GM12878 (cell line): ENCODE measurements around the gene RHBDF2. TPM values are rescaled to one million over a fixed set of nuclear protein-coding genes. Genes with fewer than 3 reads are reported as not detected.

Experiments
- ATAC-seq: fragments of 200-7000 bp; cut with Tn5 transposase; 3 replicates; pipeline ENCODE4 v1.9.1; 2020; ENCODE audit warnings: mild to moderate bottlenecking, moderate library complexity
- BruUV-seq: library from RNA; stranded (reverse); fragments of 400-500 nt; replicated peaks from 2 replicates; lab custom pipeline; 2021; lab: Mats Ljungman, UMichigan
- CTCF ChIA-PET: fragments of 300-600 bp; sonication (Branson Sonifier 250); formaldehyde crosslinking; extraction: SDS; loops from one replicate; lab custom pipeline; 2021; ENCODE audit warnings: inconsistent platforms; lab: Yijun Ruan, JAX
- POLR2A ChIA-PET: fragments of 350-600 bp; formaldehyde crosslinking; extraction: SDS; loops from one replicate; lab custom pipeline; 2021; ENCODE audit warnings: inconsistent platforms; lab: Charles Lee
- RAD21 ChIA-PET: fragments of 300-600 bp; sonication (Branson Sonifier 250); formaldehyde crosslinking; loops from one replicate; lab custom pipeline; 2023; ENCODE audit warnings: antibody characterized with exemption; ENCODE audit not compliant: unreplicated experiment; lab: Charles Lee
- SMC1A ChIA-PET: fragments of 300-600 bp; sonication (Branson Sonifier 250); formaldehyde crosslinking; loops from one replicate; lab custom pipeline; 2023; ENCODE audit not compliant: unreplicated experiment, uncharacterized antibody; lab: Charles Lee
- DNase-seq: peaks from one replicate; pipeline ENCODE4 v3.0.0-alpha.2; 2011; ENCODE audit warnings: low read depth, low spot score
- FAIRE-seq: peaks from 3 replicates; lab custom pipeline; 2011; peaks lifted over from hg19 to GRCh38; lab: Jason Lieb, UNC
- H2AFZ ChIP-seq: 2 replicates; pipeline ENCODE4 v1.6.0; 2011; ENCODE audit warnings: low read depth, low read length, control low read depth; ENCODE audit not compliant: control insufficient read depth
- H3K27ac ChIP-seq: 2 replicates; pipeline ENCODE4 v1.5.1; 2011; ENCODE audit warnings: control low read depth; ENCODE audit not compliant: control insufficient read depth, insufficient read depth
- H3K27me3 ChIP-seq, 2 experiments: replicated peaks in 1 of 2; 2 replicates each; pipeline versions ENCODE4 v1.6.0 to v1.6.1; 2011; ENCODE audit warnings: low read length in 1 of 2; ENCODE audit not compliant: control insufficient read depth in 2 of 2, insufficient read depth in 2 of 2
- H3K36me3 ChIP-seq, 2 experiments: 2 replicates each; pipeline ENCODE4 v1.5.1; 2011; ENCODE audit warnings: low read length in 1 of 2; ENCODE audit not compliant: control insufficient read depth in 2 of 2, insufficient read depth in 2 of 2
- H3K4me1 ChIP-seq: 2 replicates; pipeline ENCODE4 v1.6.1; 2011; ENCODE audit warnings: mild to moderate bottlenecking, low read length, moderate library complexity, mixed read lengths; ENCODE audit not compliant: control insufficient read depth, insufficient read depth
- H3K4me2 ChIP-seq: 2 replicates; pipeline ENCODE4 v1.6.0; 2011; ENCODE audit warnings: control low read depth; ENCODE audit not compliant: control insufficient read depth, insufficient read depth
- H3K4me3 ChIP-seq: fragments of 200-600 bp; sonication (generic); 2 replicates; pipeline ENCODE4 v1.5.1; 2016
- H3K79me2 ChIP-seq: 2 replicates; pipeline ENCODE4 v1.6.0; 2011; ENCODE audit warnings: low read length; ENCODE audit not compliant: control insufficient read depth, insufficient read depth
- H3K9ac ChIP-seq: 2 replicates; pipeline ENCODE4 v1.8.0; 2011; ENCODE audit warnings: low read length, control low read depth, mixed read lengths; ENCODE audit not compliant: control insufficient read depth, insufficient read depth
- H3K9me3 ChIP-seq: replicated peaks from 3 replicates; pipeline ENCODE4 v1.5.1; 2011; ENCODE audit warnings: mild to moderate bottlenecking, low read length; ENCODE audit not compliant: control insufficient read depth, insufficient read depth
- H4K20me1 ChIP-seq: 2 replicates; pipeline ENCODE4 v1.6.0; 2011; ENCODE audit not compliant: control insufficient read depth, insufficient read depth
- BACH1 ChIP-seq: fragments of 450-650 bp; IDR thresholded peaks from 2 replicates; pipeline ENCODE4 v1.6.1; 2017; ENCODE audit warnings: mild to moderate bottlenecking, borderline replicate concordance
- BCL3 ChIP-seq: IDR thresholded peaks from 2 replicates; pipeline ENCODE4 v1.6.1; 2011; ENCODE audit warnings: borderline replicate concordance, low read depth, mild to moderate bottlenecking, moderate library complexity, low read length; ENCODE audit not compliant: insufficient read depth, poor library complexity, severe bottlenecking
- BRCA1 ChIP-seq: IDR thresholded peaks from 2 replicates; pipeline ENCODE4 v1.6.1; 2011; ENCODE audit warnings: low read depth, low read length, improper control_type of control experiment
- CHD1 ChIP-seq: IDR thresholded peaks from 2 replicates; pipeline ENCODE4 v1.6.1; 2012; ENCODE audit warnings: low read depth, low read length, improper control_type of control experiment
- CREM ChIP-seq: IDR thresholded peaks from 2 replicates; pipeline ENCODE4 v1.6.1; 2014; ENCODE audit warnings: antibody characterized with exemption, low read depth
- EED ChIP-seq: sonication (generic); IDR thresholded peaks from 2 replicates; pipeline ENCODE4 v1.6.1; 2016; ENCODE audit warnings: antibody characterized with exemption, low read depth
- EP300 ChIP-seq, 2 experiments: fragments of 150-350 bp in 1 of 2; IDR thresholded peaks; 2 replicates each; pipeline ENCODE4 v1.6.1; 2011 to 2012; ENCODE audit warnings: low read depth in 2 of 2, low read length in 2 of 2, borderline replicate concordance in 1 of 2, improper control_type of control experiment in 1 of 2, inconsistent platforms in 1 of 2; ENCODE audit not compliant: control insufficient read depth in 1 of 2
- IRF5 ChIP-seq: fragments of 450-650 bp; IDR thresholded peaks from 2 replicates; pipeline ENCODE4 v1.6.1; 2017; ENCODE audit warnings: borderline replicate concordance
- MAX ChIP-seq: IDR thresholded peaks from 2 replicates; pipeline ENCODE4 v1.6.1; 2012; ENCODE audit warnings: low read depth, low read length, improper control_type of control experiment
- MTA3 ChIP-seq: IDR thresholded peaks from 2 replicates; pipeline ENCODE4 v1.6.1; 2012; ENCODE audit warnings: low read length, inconsistent platforms, borderline replicate concordance
- NR2C2 ChIP-seq: IDR thresholded peaks from 2 replicates; pipeline ENCODE4 v1.6.1; 2011; ENCODE audit warnings: borderline replicate concordance, low read depth; ENCODE audit not compliant: control insufficient read depth, insufficient read length
- RAD21 ChIP-seq: IDR thresholded peaks from 2 replicates; pipeline ENCODE4 v1.6.1; 2011; ENCODE audit warnings: mild to moderate bottlenecking, low read depth, low read length, moderate library complexity; ENCODE audit not compliant: insufficient read depth
- RCOR1 ChIP-seq: conservative IDR thresholded peaks from 2 replicates; pipeline ENCODE4 v1.6.1; 2012; ENCODE audit warnings: low read depth, low read length, improper control_type of control experiment
- REST ChIP-seq: IDR thresholded peaks from 2 replicates; pipeline ENCODE4 v1.6.1; 2012; ENCODE audit warnings: mild to moderate bottlenecking, low read depth, low read length
- STAT1 ChIP-seq: fragments of 450-650 bp; conservative IDR thresholded peaks from 2 replicates; pipeline ENCODE4 v1.6.1; 2014; ENCODE audit warnings: antibody characterized with exemption, mild to moderate bottlenecking
- TARDBP ChIP-seq: IDR thresholded peaks from 2 replicates; pipeline ENCODE4 v1.6.1; 2016; ENCODE audit warnings: borderline replicate concordance
- WGBS: methylation state at CpG from one replicate; pipeline ENCODE4 v1.1.6; 2016; ENCODE audit warnings: low lambda C conversion rate; ENCODE audit not compliant: insufficient replicate concordance, insufficient coverage; ENCODE audit errors: missing lambda C conversion rate; 5-methylcytosine and 5-hydroxymethylcytosine counted together
- in situ Hi-C: fragments of 300-500 bp; cut with MboI; formaldehyde crosslinking; loops from 9 replicates; pipeline ENCODE4 v1.14.3; 2018; ENCODE audit warnings: mixed read lengths
- intact Hi-C: fragments of 100-400 bp; cut with micrococcal nuclease; formaldehyde crosslinking; loops from one replicate; pipeline ENCODE4 v1.14.2; 2022; ENCODE audit not compliant: unreplicated experiment
- polyA plus RNA-seq, 11 experiments: library from polyadenylated mRNA; depleted of rRNA in 4 of 11; unstranded in 6 of 11; stranded (reverse) in 5 of 11; fragments of >200 nt; fragmentation: Nextera tagmentation in 4 of 11; fragmentation: Illumina TruSeq in 1 of 11; extraction: Ambion mirVana in 4 of 11; extraction: Trizol in 1 of 11; gene quantifications; 1 replicate in 1 of 11; 2 replicates in 10 of 11; pipeline versions ENCODE4 v1.2.1 to v1.2.3, GENCODE V29; 2011 to 2016; ENCODE audit warnings: inconsistent platforms in 2 of 11, missing spikeins in 2 of 11, low read depth in 1 of 11
- total RNA-seq, 4 experiments: library from RNA; depleted of rRNA in 3 of 4; stranded (reverse); fragments of >200 nt in 3 of 4; fragmentation: Illumina TruSeq in 1 of 4; extraction: Trizol in 1 of 4; gene quantifications; 2 replicates each; pipeline versions ENCODE4 v1.2.1 to v1.2.3, GENCODE V29; 2013 to 2021

RHBDF2 gene
- total and polyA plus RNA-seq, 10 of the 15 experiments (the other 5 are each of a cell fraction or from before 2014, with no cell fraction given) = 0.97 to 43.0 (median 18.7) TPM

DNA sequence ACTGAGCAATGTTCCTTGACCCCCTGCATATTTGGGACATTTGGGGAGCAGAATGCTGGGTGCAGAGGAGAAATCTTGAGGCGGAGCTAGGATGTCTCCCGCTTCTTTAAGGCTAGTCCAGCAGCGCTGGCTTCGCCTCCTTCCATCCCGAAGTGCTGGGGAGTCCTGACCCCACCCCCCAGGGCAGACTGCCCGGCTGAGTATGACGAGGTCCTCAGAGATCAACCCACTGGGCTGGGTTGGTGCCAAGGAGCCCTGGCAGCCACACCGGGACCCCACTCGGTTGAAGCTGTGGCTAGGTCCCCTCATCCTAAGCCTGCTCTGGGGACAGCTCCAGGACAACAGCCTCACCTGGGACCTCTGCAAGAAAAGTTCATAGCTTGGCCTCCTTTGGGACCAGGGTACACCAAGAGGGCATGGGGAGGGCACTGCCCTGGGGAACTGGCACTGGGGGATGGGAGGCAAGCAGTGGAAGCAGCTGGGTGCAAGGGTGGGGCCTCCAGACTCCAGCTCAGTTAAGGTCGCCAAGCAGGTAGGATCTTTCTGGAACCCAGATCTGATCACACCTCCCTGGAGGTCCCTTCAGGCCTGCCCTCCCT, 11.0 kb downstream of the RHBDF2 start:
- SMC1A ChIA-PET = interaction anchor here (1.6 to 12.0 kb wide), 3 partner anchors 8 to 23 kb away, joined by 4 to 115 read pairs (median 49); partner anchors contain the start of genes AANAT and RHBDF2
- no peaks in the 10 kb centered on the region; a peak in 2 of 4 replicates for H3K36me3 ChIP-seq
- H3K4me3 ChIP-seq = no peak overlapping the region
- H3K4me1 ChIP-seq = peaks cover 52% of the 10 kb centered on the region
- DNase-seq (no peak), ATAC-seq (no peak), FAIRE-seq (no peak)
- H3K4me2 ChIP-seq = no peak overlapping the region
- RAD21 ChIA-PET = interaction anchor here (2.0 to 6.4 kb wide), 2 partner anchors 9 kb away, joined by 6 to 50 read pairs; no protein-coding TSS in a partner anchor
- no peaks in the 10 kb centered on the region for H4K20me1 ChIP-seq
- CTCF ChIA-PET = interaction anchor here (0.6 to 1.5 kb wide), 3 partner anchors 9 to 301 kb away, joined by 4 read pairs; no protein-coding TSS in a partner anchor
- no TSS peak for BruUV-seq
- H3K9me3 ChIP-seq = no peaks in the 10 kb centered on the region
- POLR2A ChIA-PET = interaction anchor here (1.4 to 1.7 kb wide), 2 partner anchors 9 to 11 kb away, joined by 3 to 11 read pairs; partner anchors contain the start of gene RHBDF2
- no peak overlapping the region for H2AFZ ChIP-seq
- no peak overlapping the region for H3K27ac ChIP-seq
- no peak overlapping the region; the same call in 1 of the 2 replicates for H3K9ac ChIP-seq
- in situ Hi-C loops = no loop called here
- 79% methylated on average over 10 of the region's 10 CpGs for WGBS
- intact Hi-C loops = no loop called here
- no peaks in the 10 kb centered on the region for H3K27me3 ChIP-seq
- peaks cover 25% of the 10 kb centered on the region for H3K79me2 ChIP-seq
- TF ChIP-seq CREM = no peak
- TF ChIP-seq MAX = no peak
- no peak for TF ChIP-seq BACH1
- no peak for TF ChIP-seq STAT1
- TF ChIP-seq NR2C2 = no peak
- no peak for TF ChIP-seq BCL3
- TF ChIP-seq EP300 (IDR thresholded peaks at IDR 0.05; ENCODE audit: borderline replicate concordance in 1 of 2, control insufficient read depth in 1 of 2, low read depth in 2 of 2, low read length in 2 of 2) = no peak
- TF ChIP-seq REST = no peak
- no peak for TF ChIP-seq IRF5
- no peak for TF ChIP-seq EED
- no peak for TF ChIP-seq MTA3
- no peak for TF ChIP-seq RAD21
- TF ChIP-seq TARDBP = no peak
- no peak for TF ChIP-seq RCOR1
- TF ChIP-seq BRCA1 = no peak
- TF ChIP-seq CHD1 = no peak
